Cerebellar cortex (tissue), 1 donor: ENCODE data around the gene PSG7.
"Not testable (repeated sequence)": the region's sequence is repeated elsewhere in the genome, so short reads cannot be mapped to it uniquely, and the experiment has no call there.

ENCODE experiments used
- DNase-seq: peaks from one replicate; pipeline ENCODE4 v3.0.0-alpha.2; 2015; ENCODE audit warnings: low spot score

The PSG7 gene

DNA sequence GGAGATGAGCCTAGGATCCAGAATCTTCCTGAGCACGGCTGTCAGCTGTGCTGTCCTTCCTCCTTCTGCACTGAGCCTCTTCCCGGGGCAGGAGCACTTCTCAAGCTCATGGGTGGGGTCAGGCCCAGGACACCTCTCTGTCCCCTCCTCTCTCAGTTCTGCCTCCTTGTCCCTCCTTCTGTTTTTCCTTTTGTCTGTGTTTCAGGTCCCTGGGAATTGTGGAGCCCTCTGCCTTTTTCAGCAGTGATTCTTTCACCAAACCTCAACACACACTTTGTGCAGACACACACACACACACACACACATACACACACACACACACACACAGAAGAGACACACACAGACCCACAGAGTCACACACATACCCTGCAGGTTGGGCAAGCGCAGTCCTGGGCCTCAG, at the start of gene PSG7:
Gene PSG7, minus strand, starts transcription at position 101 of the 400 bp plus-strand sequence. CDS start 131 bp downstream, outside the sequence.
- not testable (repeated sequence) for DNase-seq

GRCh38 chr19:42985588-42985987, 48.6 kb upstream of the PSG7 start:
- no peak for DNase-seq

DNA sequence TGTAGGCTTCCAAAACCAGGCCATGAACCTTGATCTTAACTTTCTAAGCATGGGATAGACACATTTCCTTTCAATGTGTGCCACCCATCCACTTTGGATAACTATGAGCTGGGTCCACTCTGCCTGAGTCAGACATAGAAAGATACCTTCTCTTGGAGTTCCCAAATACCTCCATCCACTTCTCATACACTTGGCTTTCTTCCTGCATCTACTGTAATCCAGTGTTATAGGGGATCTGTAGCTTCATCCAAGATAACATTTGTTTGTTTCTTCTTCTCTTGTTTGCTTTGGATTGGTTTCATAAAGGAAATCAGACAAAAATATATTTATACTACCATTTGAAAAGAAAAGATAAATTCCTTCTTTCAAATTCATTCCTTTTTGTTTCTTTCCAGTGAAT, 45.1 kb upstream of the PSG7 start:
- DNase-seq = not testable (repeated sequence)

DNA sequence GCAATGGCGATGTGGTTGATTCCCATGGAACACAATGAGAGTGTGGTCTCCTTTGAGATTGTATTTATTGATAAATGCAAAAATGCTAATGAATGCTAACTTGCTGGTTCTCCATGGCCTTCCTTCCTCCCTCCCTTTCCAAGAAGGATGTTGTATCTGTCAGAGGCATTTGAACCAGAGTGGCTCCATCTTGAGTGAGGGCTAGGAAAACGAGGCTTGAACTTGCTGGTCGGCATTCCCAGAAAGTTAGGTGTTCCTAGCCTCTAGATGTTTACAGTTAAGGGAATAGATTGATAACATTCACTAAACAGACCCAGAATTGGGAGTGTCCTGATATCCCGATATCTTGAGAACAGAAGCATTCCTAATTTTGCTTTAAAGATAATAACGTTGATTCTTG, 34.4 kb upstream of the PSG7 start:
- not testable (repeated sequence) for DNase-seq

GRCh38 chr19:42965176-42965575, 28.2 kb upstream of the PSG7 start:
- no peak for DNase-seq

DNA sequence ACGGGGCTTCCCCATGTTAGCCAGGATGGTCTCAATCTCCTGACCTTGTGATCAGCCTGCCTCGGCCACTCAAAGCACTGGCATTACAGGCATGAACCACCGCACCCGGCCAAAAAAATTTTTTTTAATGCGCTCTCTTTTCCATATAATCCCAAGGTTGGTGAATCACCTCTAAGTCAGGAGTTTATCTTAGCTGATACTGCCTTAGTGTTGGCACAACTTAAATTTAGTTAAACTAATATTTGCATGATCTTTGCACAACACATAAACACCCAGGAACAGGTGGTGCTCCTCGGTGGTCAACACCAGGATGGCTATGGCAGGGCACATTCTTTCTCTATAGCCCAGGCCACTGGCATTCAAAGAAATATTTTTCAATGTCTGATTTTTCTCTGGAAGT, 24.1 kb upstream of the PSG7 start:
- DNase-seq = no peak

GRCh38 chr19:42952126-42952525, 15.1 kb upstream of the PSG7 start:
- DNase-seq = not testable (repeated sequence)

- not testable (repeated sequence) for DNase-seq
Measured at GRCh38 chr19:42951476-42951875, 14.5 kb upstream of the PSG7 start.

DNA sequence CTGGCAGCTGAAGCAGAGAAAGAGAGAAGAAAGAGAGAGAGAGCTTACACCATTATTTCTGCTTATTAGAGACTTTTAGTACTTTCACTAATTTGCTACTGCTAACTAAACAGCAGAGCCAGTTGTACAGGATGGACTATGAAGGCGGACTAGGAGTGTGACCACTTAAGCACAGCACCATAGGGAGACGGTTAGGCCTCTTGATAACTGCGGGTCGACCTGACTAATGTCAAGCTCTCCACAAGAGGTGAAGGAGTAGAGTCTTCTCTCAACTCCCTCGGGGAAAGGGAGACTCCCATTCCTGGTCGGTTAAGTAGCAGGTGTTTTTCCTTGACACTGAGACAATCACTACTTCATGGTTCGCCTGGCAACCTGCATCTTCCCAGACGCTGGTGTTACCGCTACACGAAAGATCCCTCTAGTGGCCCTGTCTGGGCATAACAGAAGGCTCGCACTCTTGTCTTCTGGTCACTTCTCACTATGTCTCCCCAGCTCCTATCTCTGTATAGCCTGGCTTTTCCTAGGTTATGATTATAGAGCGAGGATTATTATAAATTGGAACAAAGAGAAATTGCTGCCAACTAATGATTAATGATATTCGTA, 5.3 kb upstream of the PSG7 start:
- no peak for DNase-seq

GRCh38 chr19:42934726-42935125, 2.3 kb downstream of the PSG7 start:
- not testable (repeated sequence) for DNase-seq

DNA sequence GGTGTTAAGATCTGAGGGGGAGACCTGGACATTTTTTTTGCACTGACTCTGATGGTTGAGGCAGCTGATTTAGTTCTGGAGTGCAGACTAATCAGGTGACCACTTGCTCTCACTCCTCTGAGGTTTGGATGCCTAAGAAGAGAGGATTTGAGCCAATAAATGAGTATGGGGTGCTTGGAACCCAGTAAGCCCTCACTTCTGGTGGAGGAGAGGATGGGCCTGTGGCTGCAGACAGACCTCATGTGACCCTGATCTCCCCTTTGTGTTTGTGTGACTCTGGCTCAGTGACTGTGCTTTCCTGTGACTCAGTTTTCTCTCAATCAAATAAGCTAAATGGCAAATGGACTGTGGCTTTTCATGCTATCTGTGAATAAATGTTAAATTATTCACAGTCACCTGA, 2.8 kb downstream of the PSG7 start:
- DNase-seq = peak; percentile 53

- peak; percentile 61 for DNase-seq
Measured at GRCh38 chr19:42933412-42933811, 3.6 kb downstream of the PSG7 start.

- DNase-seq = peak; percentile 89
Measured at GRCh38 chr19:42932485-42933101, 4.4 kb downstream of the PSG7 start.

DNA sequence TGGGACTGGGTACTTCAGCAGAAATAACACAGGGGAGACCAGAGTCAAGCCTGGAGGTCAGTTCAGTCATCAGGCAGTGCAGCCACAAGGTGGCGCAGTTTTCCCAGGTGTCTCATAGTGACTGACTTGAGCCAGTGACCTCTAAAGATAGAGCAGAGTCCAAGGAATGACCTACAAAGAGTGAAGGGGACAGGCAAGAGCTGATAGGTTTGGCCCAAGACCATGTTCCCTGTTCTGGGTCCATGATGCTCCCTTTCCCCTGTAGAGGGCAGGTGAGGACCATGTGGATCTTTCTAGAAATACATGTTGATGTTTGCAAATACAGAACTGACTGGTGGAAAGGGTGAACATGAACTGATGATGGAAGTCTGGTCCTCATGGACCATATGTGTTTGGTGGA, 6.8 kb downstream of the PSG7 start:
- DNase-seq = peak; percentile 68

DNA sequence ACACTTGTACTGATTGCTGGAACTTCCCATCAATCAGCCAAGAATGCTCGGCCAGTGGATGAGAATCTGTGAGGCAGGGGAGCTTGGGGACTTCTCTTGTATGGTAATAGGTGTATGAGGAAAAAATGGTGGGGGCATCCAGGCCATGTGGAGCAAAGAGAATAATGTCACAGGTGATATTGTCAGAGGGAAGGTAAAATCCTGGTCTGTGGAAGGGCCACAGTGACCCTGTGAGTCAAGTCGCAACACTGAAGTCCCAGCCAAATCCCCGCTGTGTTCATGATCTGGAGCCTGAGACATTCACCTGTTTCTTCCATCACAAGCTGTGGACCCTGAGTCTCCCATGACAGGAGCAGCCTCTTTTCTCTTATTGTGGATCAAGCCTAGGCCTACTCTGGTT, 8.1 kb downstream of the PSG7 start:
- DNase-seq = no peak

- DNase-seq = no peak
Measured at GRCh38 chr19:42926781-42927180, 10.2 kb downstream of the PSG7 start.

DNA sequence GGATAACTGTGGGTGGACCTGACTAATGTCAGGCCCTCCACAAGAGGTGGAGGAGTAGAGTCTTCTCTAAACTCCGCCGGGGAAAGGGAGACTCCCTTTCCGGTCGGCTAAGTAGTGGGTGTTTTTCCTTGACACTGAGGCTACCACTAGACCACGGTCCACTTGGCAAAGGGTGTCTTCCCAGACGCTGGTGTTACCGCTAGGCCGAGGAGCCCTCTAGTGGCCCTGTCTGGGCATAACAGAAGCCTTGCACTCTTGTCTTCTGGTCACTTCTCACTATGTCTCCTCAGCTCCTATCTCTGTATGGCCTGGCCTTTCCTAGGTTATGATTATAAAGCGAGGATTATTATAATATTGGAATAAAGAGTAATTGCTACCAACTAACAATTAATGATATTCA, 13.9 kb downstream of the PSG7 start:
- peak; percentile 64 for DNase-seq

DNA sequence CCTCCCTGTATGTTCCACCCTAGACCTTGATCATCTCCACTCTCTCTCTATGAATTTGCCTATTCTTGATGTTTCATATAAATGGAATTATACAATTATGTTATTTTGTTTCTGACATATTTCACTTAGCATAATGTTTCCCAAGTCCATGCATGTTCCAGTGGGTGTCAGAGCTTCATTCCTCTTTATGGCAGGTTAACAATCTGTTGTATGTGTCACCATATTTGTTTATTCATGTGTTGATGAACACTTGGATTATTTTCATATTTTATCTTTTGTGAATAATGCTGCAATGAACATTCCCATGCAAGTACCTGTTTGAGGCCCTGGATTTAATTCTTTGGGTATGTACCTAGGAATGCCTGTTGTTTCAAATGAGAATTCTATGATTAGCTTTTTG, 16.0 kb downstream of the PSG7 start:
- not testable (repeated sequence) for DNase-seq

DNA sequence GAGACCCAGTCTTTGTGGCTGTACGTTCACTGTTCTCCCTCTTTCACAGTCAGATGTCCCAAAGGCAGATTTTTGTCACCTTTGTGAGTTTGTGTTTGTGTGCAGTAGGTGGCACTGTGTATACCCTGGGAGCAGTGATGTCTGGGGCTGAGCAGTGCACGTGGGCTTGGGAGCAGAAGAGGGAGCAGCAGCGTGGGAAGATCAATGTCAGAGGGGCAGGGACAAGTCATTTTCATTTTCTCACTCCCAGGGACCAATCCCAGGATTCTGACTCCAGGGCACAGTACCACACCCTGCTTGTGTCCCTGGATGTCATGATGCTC, 17.3 kb downstream of the PSG7 start:
- DNase-seq = peak; percentile 73

GRCh38 chr19:42919070-42919756, 17.8 kb downstream of the PSG7 start:
- not testable (repeated sequence) for DNase-seq

DNA sequence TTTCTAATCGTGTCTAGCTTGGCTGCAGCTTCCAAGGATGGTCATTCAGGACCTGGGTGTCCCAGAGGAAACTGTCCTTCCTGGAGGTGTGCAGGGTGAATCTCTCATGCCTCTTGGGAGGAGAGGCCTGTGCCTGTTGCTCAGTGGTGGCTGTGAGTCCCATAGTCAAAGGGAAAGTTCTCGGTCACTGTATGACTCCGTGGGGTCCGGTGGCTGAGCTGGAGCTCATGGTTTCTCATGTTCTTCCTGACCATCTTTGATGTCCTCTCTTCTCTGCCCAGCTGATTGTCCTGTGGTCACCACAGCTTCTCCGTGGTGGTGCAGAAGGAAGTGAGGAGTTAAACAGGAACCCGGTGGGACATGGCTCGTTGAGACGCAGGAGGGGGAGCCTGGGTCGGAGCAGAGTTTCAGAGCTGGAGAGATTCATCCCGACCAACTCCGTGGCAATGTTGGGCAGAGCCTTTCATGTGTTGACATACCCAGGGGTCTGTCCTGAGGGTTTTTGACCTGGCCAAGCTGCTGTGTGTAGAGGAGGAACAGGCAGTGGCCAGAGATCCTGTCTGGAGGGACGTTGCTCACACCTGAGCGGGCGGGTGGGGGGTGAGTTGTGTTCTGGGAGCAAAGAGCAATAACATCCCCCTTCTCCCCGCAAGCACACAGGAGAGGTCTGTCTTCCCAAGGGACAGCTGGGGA, 18.5 kb downstream of the PSG7 start:
- DNase-seq = not testable (repeated sequence)

- not testable (repeated sequence) for DNase-seq
Measured at GRCh38 chr19:42917634-42918033, 19.4 kb downstream of the PSG7 start, which contains the start of gene PSG6. PSG6 (minus strand) TSS chr19:42917894; CDS start chr19:42917792, 102 bp downstream.

GRCh38 chr19:42916931-42917330, 20.1 kb downstream of the PSG7 start:
- not testable (repeated sequence) for DNase-seq
